Measurements from ENCODE around the gene KIRREL3.
A peak's percentile ranks its signal among the peaks of the same experiment; 100 is the strongest.

Gene KIRREL3

GRCh38 chr11:126824035-126824607 lies 176.4 kb downstream of the KIRREL3 start:
- no peak for DNase-seq

- DNase-seq, result no peak
Observed at GRCh38 chr11:126823274-126823673, 177.3 kb downstream of the KIRREL3 start.

GRCh38 chr11:126821827-126822226 lies 178.7 kb downstream of the KIRREL3 start:
- no peak for DNase-seq

GRCh38 chr11:126819194-126819593 lies 181.4 kb downstream of the KIRREL3 start:
- no peak for DNase-seq

GRCh38 chr11:126817523-126818450 lies 182.8 kb downstream of the KIRREL3 start:
- DNase-seq, result peak; percentile 32

GRCh38 chr11:126817096-126817495 lies 183.5 kb downstream of the KIRREL3 start:
- no peak for DNase-seq

- peak; percentile 59 for DNase-seq
Observed at GRCh38 chr11:126816645-126817044, 183.9 kb downstream of the KIRREL3 start.

- peak; percentile 64 for DNase-seq
Observed at GRCh38 chr11:126815111-126815510, 185.5 kb downstream of the KIRREL3 start.

- no peak for DNase-seq
Observed at GRCh38 chr11:126810776-126811175, 189.8 kb downstream of the KIRREL3 start.

GRCh38 chr11:126809514-126810289 lies 190.9 kb downstream of the KIRREL3 start:
- no peak for DNase-seq

- DNase-seq, result no peak
Observed at GRCh38 chr11:126808836-126809235, 191.7 kb downstream of the KIRREL3 start.

- no peak for DNase-seq
Observed at GRCh38 chr11:126808296-126808695, 192.3 kb downstream of the KIRREL3 start.

GRCh38 chr11:126805870-126806269 lies 194.7 kb downstream of the KIRREL3 start:
- DNase-seq, result no peak

- no peak for DNase-seq
Observed at GRCh38 chr11:126804363-126804762, 196.2 kb downstream of the KIRREL3 start.

GRCh38 chr11:126800009-126800408 lies 200.6 kb downstream of the KIRREL3 start:
- DNase-seq, result peak; percentile 69

- no peak for DNase-seq
Observed at GRCh38 chr11:126797457-126798169, 203.0 kb downstream of the KIRREL3 start.

- no peak for DNase-seq
Observed at GRCh38 chr11:126793596-126793995, 207.0 kb downstream of the KIRREL3 start.

GRCh38 chr11:126791991-126792390 lies 208.6 kb downstream of the KIRREL3 start:
- DNase-seq, result no peak

GRCh38 chr11:126791446-126791845 lies 209.1 kb downstream of the KIRREL3 start:
- no peak for DNase-seq

- peak; percentile 83 for DNase-seq
Observed at GRCh38 chr11:126790550-126791081, 210.0 kb downstream of the KIRREL3 start.

- no peak for DNase-seq
Observed at GRCh38 chr11:126782810-126783209, 217.8 kb downstream of the KIRREL3 start.

- DNase-seq, result no peak
Observed at GRCh38 chr11:126781942-126782341, 218.6 kb downstream of the KIRREL3 start.

All from fibroblast of skin of scalp (primary cell).